GM10266 (cell line): ENCODE measurements around the gene GALNT17.

ENCODE experiments used
- DNase-seq: peaks from one replicate; pipeline ENCODE4 v3.0.0; 2012; ENCODE audit errors: extremely low spot score
- TF ChIP-seq, protein P1 (sequence below): IDR thresholded peaks from 2 replicates; pipeline ENCODE4 v1.5.1; 2012; ENCODE audit warnings: mild to moderate bottlenecking, low read depth; ENCODE audit not compliant: control insufficient read depth, insufficient read depth; ENCODE audit errors: missing control alignments

The GALNT17 gene

DNA sequence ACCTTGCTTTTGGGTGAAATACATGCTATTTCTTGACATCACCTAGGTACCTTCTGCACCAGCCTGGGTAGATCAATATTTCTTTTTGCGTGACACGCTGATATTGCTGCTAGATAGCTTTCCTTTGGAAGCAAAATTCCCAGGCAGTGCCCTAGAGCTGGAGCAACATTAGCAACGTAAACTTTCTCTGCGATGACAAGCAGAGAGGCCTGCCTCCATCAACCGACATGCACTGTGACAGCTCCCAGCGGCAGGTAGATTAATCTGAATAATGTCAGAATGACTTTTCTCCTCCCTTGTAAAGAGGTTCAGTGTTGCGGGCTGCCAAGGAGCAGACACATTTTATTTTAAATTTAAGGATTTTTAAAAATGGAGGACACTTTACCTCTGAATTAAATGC is 307.4 kb downstream of the GALNT17 start:
- DNase-seq, result no peak
- TF ChIP-seq, protein P1, sequence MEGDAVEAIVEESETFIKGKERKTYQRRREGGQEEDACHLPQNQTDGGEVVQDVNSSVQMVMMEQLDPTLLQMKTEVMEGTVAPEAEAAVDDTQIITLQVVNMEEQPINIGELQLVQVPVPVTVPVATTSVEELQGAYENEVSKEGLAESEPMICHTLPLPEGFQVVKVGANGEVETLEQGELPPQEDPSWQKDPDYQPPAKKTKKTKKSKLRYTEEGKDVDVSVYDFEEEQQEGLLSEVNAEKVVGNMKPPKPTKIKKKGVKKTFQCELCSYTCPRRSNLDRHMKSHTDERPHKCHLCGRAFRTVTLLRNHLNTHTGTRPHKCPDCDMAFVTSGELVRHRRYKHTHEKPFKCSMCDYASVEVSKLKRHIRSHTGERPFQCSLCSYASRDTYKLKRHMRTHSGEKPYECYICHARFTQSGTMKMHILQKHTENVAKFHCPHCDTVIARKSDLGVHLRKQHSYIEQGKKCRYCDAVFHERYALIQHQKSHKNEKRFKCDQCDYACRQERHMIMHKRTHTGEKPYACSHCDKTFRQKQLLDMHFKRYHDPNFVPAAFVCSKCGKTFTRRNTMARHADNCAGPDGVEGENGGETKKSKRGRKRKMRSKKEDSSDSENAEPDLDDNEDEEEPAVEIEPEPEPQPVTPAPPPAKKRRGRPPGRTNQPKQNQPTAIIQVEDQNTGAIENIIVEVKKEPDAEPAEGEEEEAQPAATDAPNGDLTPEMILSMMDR, result no peak

DNA sequence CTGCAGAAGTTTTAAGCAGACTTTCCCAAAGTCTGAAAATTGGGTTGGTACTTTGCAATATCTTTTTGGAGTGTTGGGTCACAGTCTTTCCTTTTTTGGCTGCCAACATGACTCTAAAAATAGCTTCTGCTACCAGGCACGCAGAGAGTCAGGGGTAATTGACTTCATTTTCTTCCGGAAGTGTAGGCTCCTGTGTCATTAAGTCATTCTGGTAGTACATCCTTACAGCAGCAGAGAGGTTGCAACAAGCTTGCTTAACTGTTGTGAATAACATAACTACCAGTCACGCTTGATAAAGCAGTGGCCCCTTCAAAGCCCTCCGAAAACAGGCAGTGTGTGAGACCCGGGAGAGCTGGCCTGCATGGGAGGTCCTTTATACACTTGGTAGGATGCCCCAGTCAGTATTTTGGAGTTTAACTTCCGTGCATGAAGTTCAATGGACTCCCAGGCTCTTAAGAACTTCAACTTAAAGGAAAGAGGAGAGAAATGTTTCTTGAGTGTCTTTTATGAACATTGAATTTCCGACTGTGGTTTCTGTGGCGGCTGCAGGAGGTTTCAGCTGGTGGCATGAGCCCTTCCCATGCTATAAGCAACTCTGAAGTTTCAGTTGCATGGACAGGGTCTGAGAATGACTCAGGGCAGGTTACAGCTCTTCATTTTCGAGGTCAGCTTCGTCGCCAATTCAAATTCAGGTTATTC is 310.7 kb downstream of the GALNT17 start:
- no peak for DNase-seq
- TF ChIP-seq, protein P1, result no peak

DNA sequence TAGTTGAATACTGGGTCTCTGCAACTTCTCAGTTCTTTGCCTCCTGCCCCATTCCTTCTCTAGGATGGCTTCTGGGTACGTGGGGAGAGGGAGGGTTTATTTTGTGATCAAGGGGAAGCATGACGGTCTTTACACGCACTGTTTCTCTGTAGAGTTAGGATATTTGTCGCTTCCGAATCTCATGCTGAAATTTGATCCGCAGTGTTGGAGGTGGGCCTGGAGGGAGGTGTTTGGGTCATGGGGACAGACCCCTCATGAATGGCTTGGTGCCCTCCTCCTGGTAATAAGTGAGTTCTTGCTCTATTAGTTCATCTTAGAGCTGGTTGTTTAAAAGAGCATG is 311.2 kb downstream of the GALNT17 start:
- TF ChIP-seq, protein P1, result no peak
- DNase-seq, result no peak

DNA sequence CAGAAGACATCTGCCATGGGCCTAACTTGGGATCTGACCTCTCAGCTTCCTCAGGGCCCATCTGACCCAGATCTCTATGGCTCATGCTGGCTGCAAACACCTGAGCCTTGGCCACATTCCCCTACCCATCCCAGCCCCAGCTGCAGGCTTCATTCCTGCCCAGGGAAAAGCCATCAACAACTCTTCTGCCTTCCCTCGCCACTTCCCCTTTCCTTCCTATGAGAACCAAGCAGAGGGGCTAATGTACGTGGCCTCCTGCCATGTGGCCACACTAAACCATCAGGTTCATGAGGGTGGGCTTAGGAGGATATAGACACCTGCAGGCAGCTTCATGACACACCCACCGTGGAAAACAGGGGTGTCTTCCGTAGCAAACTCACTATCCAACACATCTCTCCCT is 312.2 kb downstream of the GALNT17 start:
- no peak for DNase-seq
- TF ChIP-seq, protein P1, result no peak

DNA sequence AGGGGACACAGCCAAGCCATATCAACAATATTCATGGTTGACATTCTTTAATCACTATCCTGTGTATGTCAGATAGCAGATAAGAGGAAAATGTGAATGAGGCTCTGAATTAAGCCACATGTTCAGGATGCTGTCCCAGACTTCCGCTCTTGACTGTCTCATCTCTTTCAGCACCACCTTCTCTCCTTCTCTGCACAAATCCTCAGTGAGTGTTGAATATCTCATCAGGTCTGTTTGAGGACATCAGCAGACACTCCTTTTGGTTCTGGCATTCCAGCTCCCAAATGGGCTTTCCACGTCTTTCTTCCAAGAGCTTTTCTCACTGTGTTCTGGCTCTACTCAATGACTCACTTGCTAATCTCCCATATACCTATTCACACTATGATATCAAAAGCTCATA is 321.7 kb downstream of the GALNT17 start:
- no peak for DNase-seq
- TF ChIP-seq, protein P1, result no peak

DNA sequence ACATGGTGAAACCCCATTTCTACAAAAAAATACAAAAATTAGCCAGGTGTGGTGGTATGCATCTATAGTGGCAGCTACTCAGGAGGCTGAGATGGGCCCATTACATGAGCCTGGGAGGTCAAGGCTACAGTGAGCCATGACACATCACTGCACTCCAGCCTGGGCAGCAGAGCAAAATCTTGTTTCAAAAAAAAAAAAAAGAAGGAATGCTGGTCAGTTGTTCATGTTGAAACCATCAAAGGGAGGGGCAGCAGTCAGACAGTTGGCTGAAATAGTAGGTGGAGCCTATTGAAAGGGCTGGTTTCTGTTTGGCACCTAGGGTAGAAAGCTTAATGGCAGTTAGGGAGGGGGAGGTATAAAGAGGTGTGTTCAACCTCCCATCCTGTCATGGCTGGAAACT is 323.0 kb downstream of the GALNT17 start:
- TF ChIP-seq, protein P1, result no peak
- DNase-seq, result no peak

DNA sequence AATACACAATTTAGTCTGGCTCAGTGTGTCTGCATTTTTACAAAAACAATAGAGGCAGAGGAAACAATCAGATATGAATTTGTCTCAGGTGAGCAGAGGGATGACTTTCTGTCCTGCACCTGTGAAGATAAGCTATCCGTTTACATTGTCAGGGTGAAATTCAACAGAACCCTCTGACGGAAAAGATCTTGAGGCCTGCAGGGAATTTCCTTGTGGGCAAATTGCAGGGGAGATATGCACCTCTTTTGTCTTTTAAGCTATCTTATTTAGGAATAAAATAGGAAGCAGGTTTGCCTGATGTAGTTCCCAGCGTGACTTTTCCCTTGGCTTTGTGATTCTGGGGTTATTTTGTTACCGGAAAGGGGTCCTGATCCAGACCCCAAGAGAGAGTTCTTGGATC is 325.1 kb downstream of the GALNT17 start:
- no peak for DNase-seq
- TF ChIP-seq, protein P1, result no peak
